Caco-2 (cell line): ENCODE data around the gene ABHD5. TPM values are rescaled to one million over a fixed set of nuclear protein-coding genes. Genes with fewer than 3 reads are reported as not detected.

Experiments used
- BruUV-seq: library from RNA; stranded (reverse); fragments of 400-500 nt; replicated peaks from 2 replicates; lab custom pipeline; 2021; lab: Mats Ljungman, UMichigan
- CTCF ChIA-PET: fragments of 300-600 bp; sonication (Branson Sonifier 250); formaldehyde crosslinking; loops from one replicate; lab custom pipeline; 2022; ENCODE audit warnings: antibody characterized with exemption; lab: Charles Lee
- POLR2A ChIA-PET: fragments of 300-600 bp; sonication (Branson Sonifier 250); formaldehyde crosslinking; loops from one replicate; lab custom pipeline; 2022; ENCODE audit warnings: antibody characterized with exemption; lab: Charles Lee
- DNase-seq, 2 experiments: peaks; one replicate each; pipeline versions ENCODE4 v3.0.0 to v3.0.0-alpha.2; 2020 to 2022
- H3K27me3 ChIP-seq: replicated peaks from 2 replicates; pipeline ENCODE4 v1.6.0; 2011; ENCODE audit warnings: low read length; ENCODE audit not compliant: control insufficient read depth, insufficient read depth
- H3K36me3 ChIP-seq: 2 replicates; pipeline ENCODE4 v1.5.1; 2011; ENCODE audit warnings: low read length; ENCODE audit not compliant: control insufficient read depth, insufficient read depth
- H3K4me1 ChIP-seq: fragments of 250-450 bp; sonication (Bioruptor Pico); 2 replicates; pipeline ENCODE4 v1.5.1; 2020; ENCODE audit warnings: mild to moderate bottlenecking
- H3K4me3 ChIP-seq: 2 replicates; pipeline ENCODE4 v1.5.1; 2011; ENCODE audit warnings: low read depth, mild to moderate bottlenecking, control low read depth, low read length
- H3K9me3 ChIP-seq: fragments of 250-450 bp; sonication (Bioruptor Pico); 2 replicates; pipeline ENCODE4 v1.5.1; 2020; ENCODE audit warnings: mild to moderate bottlenecking, moderate library complexity
- H3K27ac Mint-ChIP-seq: one replicate; pipeline ENCODE4 v1.8.0; 2022; ENCODE audit warnings: mixed read lengths; ENCODE audit not compliant: unreplicated experiment
- H3K27me3 Mint-ChIP-seq: one replicate; pipeline ENCODE4 v1.8.0; 2022; ENCODE audit warnings: mixed read lengths; ENCODE audit not compliant: insufficient read depth, unreplicated experiment
- H3K36me3 Mint-ChIP-seq: one replicate; pipeline ENCODE4 v1.8.0; 2022; ENCODE audit warnings: mild to moderate bottlenecking, mixed read lengths; ENCODE audit not compliant: insufficient read depth, unreplicated experiment
- H3K4me1 Mint-ChIP-seq: one replicate; pipeline ENCODE4 v1.8.0; 2022; ENCODE audit warnings: low read depth, mixed read lengths; ENCODE audit not compliant: unreplicated experiment
- H3K4me3 Mint-ChIP-seq: one replicate; pipeline ENCODE4 v1.8.0; 2022; ENCODE audit warnings: mild to moderate bottlenecking, moderate library complexity, mixed read lengths; ENCODE audit not compliant: unreplicated experiment
- H3K9me3 Mint-ChIP-seq: one replicate; pipeline ENCODE4 v1.8.0; 2022; ENCODE audit warnings: mixed read lengths; ENCODE audit not compliant: unreplicated experiment
- intact Hi-C: fragments of 100-400 bp; cut with micrococcal nuclease; formaldehyde crosslinking; loops from one replicate; pipeline ENCODE4 v1.10.0; 2022; ENCODE audit not compliant: unreplicated experiment
- total RNA-seq: library from RNA; stranded (reverse); gene quantifications from 2 replicates; pipeline ENCODE4 v1.2.3, GENCODE V29; 2022
- TF ChIP-seq, protein P1 (sequence below), 2 experiments: fragments of 200-600 bp in 1 of 2; IDR thresholded peaks; 1 replicate in 1 of 2; 2 replicates in 1 of 2; pipeline versions ENCODE4 v1.5.1 to v1.8.0; 2011 to 2022; ENCODE audit warnings: antibody characterized with exemption in 1 of 2, control low read depth in 1 of 2, inconsistent platforms in 1 of 2, low read depth in 1 of 2, low read length in 1 of 2, mild to moderate bottlenecking in 1 of 2, moderate library complexity in 1 of 2; ENCODE audit not compliant: insufficient read depth in 1 of 2, severe bottlenecking in 1 of 2, unreplicated experiment in 1 of 2

The ABHD5 gene
- total RNA-seq, 1 experiment from 2014 or later: 12.3 TPM

DNA sequence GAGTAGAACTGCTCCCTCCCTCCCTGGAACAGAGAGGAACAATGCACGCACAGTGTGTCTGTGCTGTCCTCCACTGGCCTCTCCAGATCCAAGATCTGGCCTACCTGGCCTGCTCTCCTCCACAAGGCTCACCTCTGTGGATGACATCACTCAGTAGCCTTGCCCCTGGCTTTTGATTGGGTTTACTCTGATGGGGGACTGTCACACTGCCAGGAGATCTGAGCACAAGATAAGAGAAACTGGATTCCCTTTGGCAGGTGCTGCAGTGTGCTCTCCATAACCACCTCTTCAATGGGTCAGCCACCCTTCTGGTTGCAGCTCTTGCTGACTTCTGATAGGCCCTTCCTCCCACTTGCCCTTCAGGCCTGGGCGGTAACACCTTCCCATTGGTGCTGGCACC is 46.3 kb upstream of the ABHD5 start:
- Histone ChIP-seq H3K36me3 (no peaks in the 10 kb centered on the region), H3K27me3 (no peaks in the 10 kb centered on the region), H3K4me1 (peaks cover 5% of the 10 kb centered on the region; the same call in 1 of the 2 replicates), H3K4me3 (no peak overlapping the region), H3K9me3 (no peaks in the 10 kb centered on the region)
- CTCF ChIA-PET: no interaction called here
- no TSS peak for BruUV-seq
- no peak for DNase-seq
- no peaks in the 10 kb centered on the region for H3K4me1 Mint-ChIP-seq
- intact Hi-C loops: no loop called here
- H3K4me3 Mint-ChIP-seq: no peak overlapping the region
- TF ChIP-seq, protein P1, sequence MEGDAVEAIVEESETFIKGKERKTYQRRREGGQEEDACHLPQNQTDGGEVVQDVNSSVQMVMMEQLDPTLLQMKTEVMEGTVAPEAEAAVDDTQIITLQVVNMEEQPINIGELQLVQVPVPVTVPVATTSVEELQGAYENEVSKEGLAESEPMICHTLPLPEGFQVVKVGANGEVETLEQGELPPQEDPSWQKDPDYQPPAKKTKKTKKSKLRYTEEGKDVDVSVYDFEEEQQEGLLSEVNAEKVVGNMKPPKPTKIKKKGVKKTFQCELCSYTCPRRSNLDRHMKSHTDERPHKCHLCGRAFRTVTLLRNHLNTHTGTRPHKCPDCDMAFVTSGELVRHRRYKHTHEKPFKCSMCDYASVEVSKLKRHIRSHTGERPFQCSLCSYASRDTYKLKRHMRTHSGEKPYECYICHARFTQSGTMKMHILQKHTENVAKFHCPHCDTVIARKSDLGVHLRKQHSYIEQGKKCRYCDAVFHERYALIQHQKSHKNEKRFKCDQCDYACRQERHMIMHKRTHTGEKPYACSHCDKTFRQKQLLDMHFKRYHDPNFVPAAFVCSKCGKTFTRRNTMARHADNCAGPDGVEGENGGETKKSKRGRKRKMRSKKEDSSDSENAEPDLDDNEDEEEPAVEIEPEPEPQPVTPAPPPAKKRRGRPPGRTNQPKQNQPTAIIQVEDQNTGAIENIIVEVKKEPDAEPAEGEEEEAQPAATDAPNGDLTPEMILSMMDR (IDR thresholded peaks at IDR 0.05; ENCODE audit: insufficient read depth in 1 of 2, low read depth in 1 of 2, low read length in 1 of 2, severe bottlenecking in 1 of 2, unreplicated experiment in 1 of 2): no peak
- H3K36me3 Mint-ChIP-seq: no peaks in the 10 kb centered on the region
- H3K27ac Mint-ChIP-seq: no peak overlapping the region
- no peaks in the 10 kb centered on the region for H3K27me3 Mint-ChIP-seq
- no peaks in the 10 kb centered on the region for H3K9me3 Mint-ChIP-seq
- POLR2A ChIA-PET: no interaction called here

DNA sequence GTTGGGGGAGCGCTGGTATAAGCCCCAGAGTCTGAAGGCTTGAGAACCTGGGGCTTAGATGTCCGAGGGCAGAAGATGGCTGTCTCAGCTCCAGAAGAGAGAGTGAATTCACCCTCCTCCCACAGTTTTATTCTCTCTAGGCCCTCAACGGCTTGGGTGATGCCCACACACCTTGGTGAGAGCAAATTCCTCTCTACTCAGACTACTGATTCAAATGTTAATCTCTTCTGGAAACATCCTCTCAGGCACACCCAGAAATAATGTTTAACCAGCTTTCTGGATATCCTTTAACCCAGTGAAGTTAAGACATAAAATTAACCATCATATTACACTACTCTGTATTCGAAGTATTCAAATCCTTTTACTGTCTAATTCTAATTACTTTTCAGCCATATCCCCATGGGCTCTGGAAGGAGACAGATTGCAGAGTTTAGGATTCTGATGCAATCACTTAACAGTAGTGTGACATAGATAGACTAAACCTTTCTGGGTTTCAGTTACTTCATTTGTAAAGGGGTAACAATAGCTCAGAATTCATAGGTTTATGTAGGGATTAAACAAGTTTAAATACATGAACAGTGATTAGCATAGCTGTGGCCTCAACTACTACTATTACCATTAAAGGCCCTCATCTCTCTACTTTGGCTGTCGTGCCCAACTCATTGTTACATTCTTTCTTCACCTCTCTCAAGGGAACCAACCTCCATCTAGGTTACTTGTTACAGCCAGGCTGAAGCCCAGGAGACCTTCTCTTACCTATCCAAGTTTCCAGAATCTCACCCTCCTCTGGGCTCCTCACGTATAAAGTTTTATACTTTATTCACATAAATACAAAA is 43.2 kb upstream of the ABHD5 start:
- TF ChIP-seq, protein P1 (IDR thresholded peaks at IDR 0.05; ENCODE audit: insufficient read depth in 1 of 2, low read depth in 1 of 2, low read length in 1 of 2, severe bottlenecking in 1 of 2, unreplicated experiment in 1 of 2): no peak
- BruUV-seq: no TSS peak
- no peaks in the 10 kb centered on the region for H3K9me3 Mint-ChIP-seq
- POLR2A ChIA-PET: no interaction called here
- CTCF ChIA-PET: no interaction called here
- Histone ChIP-seq H3K4me1 (peaks cover 5% of the 10 kb centered on the region; the same call in 1 of the 2 replicates), H3K9me3 (no peaks in the 10 kb centered on the region), H3K27me3 (no peaks in the 10 kb centered on the region), H3K36me3 (no peaks in the 10 kb centered on the region), H3K4me3 (no peak overlapping the region)
- peak overlapping the region; percentile 51 for H3K27ac Mint-ChIP-seq
- H3K4me1 Mint-ChIP-seq: no peaks in the 10 kb centered on the region
- no peaks in the 10 kb centered on the region for H3K27me3 Mint-ChIP-seq
- no peak overlapping the region for H3K4me3 Mint-ChIP-seq
- DNase-seq: no peak
- intact Hi-C loops: no loop called here
- no peaks in the 10 kb centered on the region for H3K36me3 Mint-ChIP-seq

DNA sequence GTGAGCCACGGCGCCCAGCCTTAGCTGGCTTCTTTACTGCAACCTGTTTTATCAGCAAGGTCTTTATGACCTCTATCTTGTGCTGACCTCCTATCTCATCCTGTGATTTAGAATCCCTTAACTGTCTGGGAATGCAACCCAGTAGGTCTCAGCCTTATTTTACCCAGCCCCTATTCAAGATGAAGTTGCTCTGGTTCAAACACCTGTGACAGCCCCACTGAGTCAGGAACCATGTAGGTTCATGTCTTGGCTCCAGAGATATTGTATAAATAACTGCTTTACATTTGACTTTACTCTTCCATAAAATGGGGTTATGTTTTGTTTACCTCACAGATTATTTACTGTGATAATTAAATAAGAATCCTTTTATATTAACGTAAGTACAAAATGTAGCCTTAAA is 41.8 kb upstream of the ABHD5 start:
- ChIA-PET POLR2A (no interaction called here), CTCF (no interaction called here)
- no peaks in the 10 kb centered on the region for H3K36me3 Mint-ChIP-seq
- H3K27ac Mint-ChIP-seq: no peak overlapping the region
- no peak for DNase-seq
- H3K36me3 ChIP-seq: no peaks in the 10 kb centered on the region
- H3K4me1 ChIP-seq: peaks cover 5% of the 10 kb centered on the region; the same call in 1 of the 2 replicates
- H3K9me3 ChIP-seq: no peaks in the 10 kb centered on the region
- TF ChIP-seq, protein P1 (IDR thresholded peaks at IDR 0.05; ENCODE audit: insufficient read depth in 1 of 2, low read depth in 1 of 2, low read length in 1 of 2, severe bottlenecking in 1 of 2, unreplicated experiment in 1 of 2): no peak
- H3K4me3 Mint-ChIP-seq: no peak overlapping the region
- no TSS peak for BruUV-seq
- no peaks in the 10 kb centered on the region for H3K4me1 Mint-ChIP-seq
- H3K9me3 Mint-ChIP-seq: no peaks in the 10 kb centered on the region
- no peaks in the 10 kb centered on the region for H3K27me3 Mint-ChIP-seq
- H3K27me3 ChIP-seq: no peaks in the 10 kb centered on the region
- intact Hi-C loops: no loop called here
- H3K4me3 ChIP-seq: no peak overlapping the region
